Breast epithelium (tissue), 3 donors: Measurements from ENCODE around the gene SPATA21.
"Not testable (repeated sequence)": the region's sequence is repeated elsewhere in the genome, so short reads cannot be mapped to it uniquely, and the experiment has no call there.

Source experiments
- POLR2A ChIP-seq: fragments of 450-650 bp; IDR thresholded peaks from one replicate; pipeline ENCODE4 v1.6.1; 2016; ENCODE audit warnings: antibody characterized with exemption, mild to moderate bottlenecking, moderate library complexity
- POLR2AphosphoS5 ChIP-seq, 3 donors: sonication (generic); formaldehyde crosslinking; IDR thresholded peaks; one replicate each; pipeline ENCODE4 v1.6.1; 2017; ENCODE audit warnings: antibody characterized with exemption in 3 of 3
- TF ChIP-seq, protein P1 (sequence below), 3 donors: fragments of 450-650 bp; IDR thresholded peaks; one replicate each; pipeline ENCODE4 v1.5.1; 2016 to 2017; ENCODE audit warnings: antibody characterized with exemption in 3 of 3, mild to moderate bottlenecking in 3 of 3, moderate library complexity in 3 of 3

DNA sequence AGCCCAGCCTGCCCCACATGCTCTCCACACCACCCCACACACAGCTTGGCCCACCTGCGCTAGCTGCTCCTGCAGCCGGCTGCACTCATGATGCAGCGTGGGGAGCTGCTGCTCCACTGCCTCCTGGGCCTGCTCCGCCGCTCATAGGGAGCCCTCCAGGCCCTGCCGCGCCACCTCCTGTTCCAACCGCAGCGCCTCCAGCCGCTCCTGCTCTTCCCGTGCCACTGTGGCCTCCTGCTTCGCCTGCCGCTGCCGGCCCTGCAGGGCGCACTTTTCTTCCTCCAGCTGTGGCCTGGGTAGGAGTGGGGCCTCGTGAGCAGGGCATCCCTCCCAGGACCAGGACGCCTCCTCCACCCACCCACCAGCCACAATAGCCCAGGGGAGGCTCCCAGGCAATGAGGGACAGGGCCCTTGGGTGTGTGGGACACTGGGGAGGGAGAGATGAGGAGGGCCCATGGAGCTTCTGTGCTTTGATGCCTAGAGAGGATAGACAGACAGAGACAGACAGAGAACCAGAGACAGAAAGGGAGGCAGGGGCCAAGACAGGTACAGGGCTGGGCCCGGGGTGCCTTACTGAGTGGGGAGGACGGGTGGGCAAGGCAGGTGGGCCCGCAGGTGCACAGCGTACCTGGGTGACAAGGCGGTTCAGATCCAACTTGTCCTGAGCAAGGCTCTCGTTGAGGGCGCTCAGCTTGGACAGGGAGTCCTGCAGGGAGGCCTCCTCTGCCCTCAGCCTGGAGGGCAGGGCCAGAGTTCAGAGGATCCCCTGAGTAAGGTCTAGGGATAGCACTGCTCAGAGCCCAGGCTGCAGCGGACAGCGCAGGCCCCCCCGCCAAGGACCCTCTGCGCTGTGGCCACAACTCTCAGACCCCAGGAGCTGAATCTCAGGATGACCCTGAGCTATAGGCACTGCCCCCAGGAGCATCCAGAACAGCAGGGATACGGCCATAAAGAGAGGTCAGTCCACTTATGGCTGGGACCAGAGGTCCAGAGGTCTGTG lies 38.8 kb upstream of the SPATA21 start:
- TF ChIP-seq, protein P1, sequence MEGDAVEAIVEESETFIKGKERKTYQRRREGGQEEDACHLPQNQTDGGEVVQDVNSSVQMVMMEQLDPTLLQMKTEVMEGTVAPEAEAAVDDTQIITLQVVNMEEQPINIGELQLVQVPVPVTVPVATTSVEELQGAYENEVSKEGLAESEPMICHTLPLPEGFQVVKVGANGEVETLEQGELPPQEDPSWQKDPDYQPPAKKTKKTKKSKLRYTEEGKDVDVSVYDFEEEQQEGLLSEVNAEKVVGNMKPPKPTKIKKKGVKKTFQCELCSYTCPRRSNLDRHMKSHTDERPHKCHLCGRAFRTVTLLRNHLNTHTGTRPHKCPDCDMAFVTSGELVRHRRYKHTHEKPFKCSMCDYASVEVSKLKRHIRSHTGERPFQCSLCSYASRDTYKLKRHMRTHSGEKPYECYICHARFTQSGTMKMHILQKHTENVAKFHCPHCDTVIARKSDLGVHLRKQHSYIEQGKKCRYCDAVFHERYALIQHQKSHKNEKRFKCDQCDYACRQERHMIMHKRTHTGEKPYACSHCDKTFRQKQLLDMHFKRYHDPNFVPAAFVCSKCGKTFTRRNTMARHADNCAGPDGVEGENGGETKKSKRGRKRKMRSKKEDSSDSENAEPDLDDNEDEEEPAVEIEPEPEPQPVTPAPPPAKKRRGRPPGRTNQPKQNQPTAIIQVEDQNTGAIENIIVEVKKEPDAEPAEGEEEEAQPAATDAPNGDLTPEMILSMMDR (IDR thresholded peaks at IDR 0.05), result not testable (repeated sequence)
- TF ChIP-seq POLR2A; POLR2AphosphoS5 (IDR thresholded peaks at IDR 0.05): not testable (repeated sequence)
